HepG2 (cell line): ENCODE results near the gene RILP. TPM values are rescaled to one million over a fixed set of nuclear protein-coding genes. Genes with fewer than 3 reads are reported as not detected.
A peak's percentile ranks its signal among the peaks of the same experiment; 100 is the strongest.

Source experiments
- BCL3 ChIP-seq: sonication (generic); formaldehyde crosslinking; IDR thresholded peaks from 2 replicates; pipeline ENCODE4 v1.5.1; 2020; ENCODE audit warnings: mild to moderate bottlenecking, missing genetic modification reagents, moderate library complexity
- CAMTA2 ChIP-seq: sonication (generic); formaldehyde crosslinking; IDR thresholded peaks from 2 replicates; pipeline ENCODE4 v1.4.0; 2020; ENCODE audit warnings: mild to moderate bottlenecking, missing genetic modification reagents, borderline replicate concordance
- HOXA3 ChIP-seq: sonication (generic); formaldehyde crosslinking; IDR thresholded peaks from 2 replicates; pipeline ENCODE4 v1.5.0; 2020; ENCODE audit warnings: missing genetic modification reagents
- KMT2B ChIP-seq: IDR thresholded peaks from 2 replicates; pipeline ENCODE4 v1.6.1; 2016; ENCODE audit warnings: missing genetic modification reagents, missing compliant biosample characterization
- MIER3 ChIP-seq: IDR thresholded peaks from 2 replicates; pipeline ENCODE4 v1.6.1; 2016; ENCODE audit warnings: missing compliant biosample characterization, borderline replicate concordance
- MXD1 ChIP-seq: sonication (generic); formaldehyde crosslinking; IDR thresholded peaks from 2 replicates; pipeline ENCODE4 v1.4.0; 2020; ENCODE audit warnings: mild to moderate bottlenecking, missing genetic modification reagents
- PHF5A ChIP-seq: IDR thresholded peaks from one replicate; pipeline ENCODE4 v1.6.1; 2018; ENCODE audit warnings: low read depth, missing genetic modification reagents; ENCODE audit not compliant: unreplicated experiment
- POLR2G ChIP-seq: fragments of 200-400 bp; formaldehyde crosslinking; IDR thresholded peaks from 2 replicates; pipeline ENCODE4 v1.6.1; 2018; ENCODE audit warnings: mild to moderate bottlenecking, low read depth, low read length, moderate library complexity
- SRSF1 ChIP-seq: fragments of 200-400 bp; formaldehyde crosslinking; optimal IDR thresholded peaks from 2 replicates; pipeline ENCODE3; 2017; ENCODE audit warnings: mild to moderate bottlenecking, low read depth, low read length, moderate library complexity
- SRSF4 ChIP-seq: fragments of 200-400 bp; formaldehyde crosslinking; IDR thresholded peaks from one replicate; pipeline ENCODE4 v1.6.1; 2018; ENCODE audit warnings: mild to moderate bottlenecking, low read depth, low read length, moderate library complexity; ENCODE audit not compliant: poor library complexity, severe bottlenecking
- STAT6 ChIP-seq: sonication (generic); formaldehyde crosslinking; IDR thresholded peaks from 2 replicates; pipeline ENCODE4 v1.4.0; 2020; ENCODE audit warnings: missing genetic modification reagents, mild to moderate bottlenecking, borderline replicate concordance
- TEAD3 ChIP-seq: optimal IDR thresholded peaks from 2 replicates; pipeline ENCODE3; 2016; ENCODE audit warnings: borderline replicate concordance
- ZFX ChIP-seq: sonication (generic); formaldehyde crosslinking; IDR thresholded peaks from 2 replicates; pipeline ENCODE4 v1.4.0; 2020; ENCODE audit warnings: mild to moderate bottlenecking, low read depth, missing genetic modification reagents, moderate library complexity
- ZNF143 ChIP-seq: sonication (generic); formaldehyde crosslinking; IDR thresholded peaks from 2 replicates; pipeline ENCODE4 v1.4.0; 2020; ENCODE audit warnings: missing genetic modification reagents
- ZNF44 ChIP-seq: sonication (generic); formaldehyde crosslinking; IDR thresholded peaks from 2 replicates; pipeline ENCODE4 v1.5.1; 2020; ENCODE audit warnings: mild to moderate bottlenecking, missing genetic modification reagents
- polyA plus RNA-seq, 8 experiments: library from polyadenylated mRNA; depleted of rRNA in 3 of 8; stranded (reverse) in 7 of 8; unstranded in 1 of 8; fragments of >200 nt; fragmentation: Illumina TruSeq in 4 of 8; extraction: Trizol in 4 of 8; gene quantifications; 2 replicates each; pipeline versions ENCODE4 v1.2.1 to v1.2.3, GENCODE V29; 2011 to 2016; ENCODE audit warnings: low read depth in 4 of 8, missing spikeins in 1 of 8, mixed read lengths in 1 of 8; ENCODE audit not compliant: insufficient read depth in 1 of 8
- total RNA-seq, 5 experiments: library from RNA; depleted of rRNA; stranded (reverse); fragments of >200 nt; fragmentation: Illumina TruSeq; extraction: Trizol; gene quantifications; 2 replicates each; pipeline ENCODE4 v1.2.3, GENCODE V29; 2016; ENCODE audit warnings: low read depth in 1 of 5
- TF ChIP-seq, protein P1 (sequence below): sonication (generic); formaldehyde crosslinking; conservative IDR thresholded peaks from 2 replicates; pipeline ENCODE4 v1.5.0; 2020; ENCODE audit warnings: missing genetic modification reagents

Gene RILP
- total and polyA plus RNA-seq, 2 of the 13 experiments (the other 11 are each of a cell fraction or from before 2014, with no cell fraction given) = 6.6 to 8.1 TPM

DNA sequence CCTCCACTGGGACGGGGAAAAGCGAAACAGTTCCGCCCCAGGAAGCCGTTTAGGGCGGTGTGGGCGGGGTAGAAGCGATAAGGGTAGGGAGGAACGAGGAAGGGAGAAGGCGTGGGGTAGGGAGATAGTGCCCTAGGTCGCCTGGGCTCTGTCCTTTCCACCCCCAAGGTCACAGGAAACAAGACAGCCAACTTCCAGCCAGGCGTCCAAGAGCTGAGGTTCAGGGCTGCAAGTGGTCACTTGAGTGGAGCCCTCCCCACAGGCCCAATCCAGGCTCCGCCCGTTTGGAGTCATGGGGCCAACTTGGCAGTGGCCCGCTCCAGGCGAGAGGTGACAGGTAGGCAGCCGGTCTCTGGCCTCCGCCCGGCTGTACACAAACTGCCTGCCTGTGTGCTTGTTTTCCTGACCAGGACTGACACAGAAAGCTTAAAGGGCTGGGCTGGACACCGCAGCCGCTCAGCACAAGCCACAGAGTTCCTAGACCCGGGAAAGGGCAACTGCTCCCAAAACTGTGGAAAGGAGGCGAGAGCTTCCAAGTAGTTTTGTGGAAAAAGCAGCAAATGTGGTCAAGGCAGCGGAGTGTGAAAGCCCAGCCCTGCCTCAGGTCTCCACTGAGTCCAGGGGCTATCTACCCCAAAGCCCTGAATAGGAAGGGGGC lies at the start of gene RILP (continued):
- TF ChIP-seq, protein P1, sequence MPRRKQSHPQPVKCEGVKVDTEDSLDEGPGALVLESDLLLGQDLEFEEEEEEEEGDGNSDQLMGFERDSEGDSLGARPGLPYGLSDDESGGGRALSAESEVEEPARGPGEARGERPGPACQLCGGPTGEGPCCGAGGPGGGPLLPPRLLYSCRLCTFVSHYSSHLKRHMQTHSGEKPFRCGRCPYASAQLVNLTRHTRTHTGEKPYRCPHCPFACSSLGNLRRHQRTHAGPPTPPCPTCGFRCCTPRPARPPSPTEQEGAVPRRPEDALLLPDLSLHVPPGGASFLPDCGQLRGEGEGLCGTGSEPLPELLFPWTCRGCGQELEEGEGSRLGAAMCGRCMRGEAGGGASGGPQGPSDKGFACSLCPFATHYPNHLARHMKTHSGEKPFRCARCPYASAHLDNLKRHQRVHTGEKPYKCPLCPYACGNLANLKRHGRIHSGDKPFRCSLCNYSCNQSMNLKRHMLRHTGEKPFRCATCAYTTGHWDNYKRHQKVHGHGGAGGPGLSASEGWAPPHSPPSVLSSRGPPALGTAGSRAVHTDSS (CRISPR knock-in tag) = no peak
- TF ChIP-seq SRSF1 (no peak), SRSF4 (no peak), POLR2G (peak; percentile 76), ZNF143 (CRISPR knock-in tag) (no peak), TEAD3 (CRISPR knock-in tag) (peak; percentile 35), STAT6 (no peak), ZFX (CRISPR knock-in tag) (peak; percentile 73), CAMTA2 (CRISPR knock-in tag) (no peak), KMT2B (CRISPR knock-in tag) (no peak), BCL3 (CRISPR knock-in tag) (0 out of 2 replicates have a peak, but pooled peaks have one; percentile 13), ZNF44 (no peak), PHF5A (no peak), MXD1 (no peak), MIER3 (CRISPR knock-in tag) (peak; percentile 69; the same call in 1 of the 2 replicates), HOXA3 (CRISPR knock-in tag) (peak; percentile 55)
